Metanephros (tissue), 2 donors: ENCODE data around the gene SPCS2. TPM values are rescaled to one million over a fixed set of nuclear protein-coding genes. Genes with fewer than 3 reads are reported as not detected.

Experiments
- small RNA-seq: library from RNA; depleted of rRNA; stranded (forward); fragments of <200 nt; gene quantifications from one replicate; pipeline ENCODE3, GENCODE V24; 2014; ENCODE audit warnings: low replicate concordance
- total RNA-seq: library from RNA; depleted of rRNA; stranded (reverse); fragments of >200 nt; gene quantifications from one replicate; pipeline ENCODE4 v1.2.3, GENCODE V29; 2014

The SPCS2 gene
- total RNA-seq: 66.3 TPM

DNA sequence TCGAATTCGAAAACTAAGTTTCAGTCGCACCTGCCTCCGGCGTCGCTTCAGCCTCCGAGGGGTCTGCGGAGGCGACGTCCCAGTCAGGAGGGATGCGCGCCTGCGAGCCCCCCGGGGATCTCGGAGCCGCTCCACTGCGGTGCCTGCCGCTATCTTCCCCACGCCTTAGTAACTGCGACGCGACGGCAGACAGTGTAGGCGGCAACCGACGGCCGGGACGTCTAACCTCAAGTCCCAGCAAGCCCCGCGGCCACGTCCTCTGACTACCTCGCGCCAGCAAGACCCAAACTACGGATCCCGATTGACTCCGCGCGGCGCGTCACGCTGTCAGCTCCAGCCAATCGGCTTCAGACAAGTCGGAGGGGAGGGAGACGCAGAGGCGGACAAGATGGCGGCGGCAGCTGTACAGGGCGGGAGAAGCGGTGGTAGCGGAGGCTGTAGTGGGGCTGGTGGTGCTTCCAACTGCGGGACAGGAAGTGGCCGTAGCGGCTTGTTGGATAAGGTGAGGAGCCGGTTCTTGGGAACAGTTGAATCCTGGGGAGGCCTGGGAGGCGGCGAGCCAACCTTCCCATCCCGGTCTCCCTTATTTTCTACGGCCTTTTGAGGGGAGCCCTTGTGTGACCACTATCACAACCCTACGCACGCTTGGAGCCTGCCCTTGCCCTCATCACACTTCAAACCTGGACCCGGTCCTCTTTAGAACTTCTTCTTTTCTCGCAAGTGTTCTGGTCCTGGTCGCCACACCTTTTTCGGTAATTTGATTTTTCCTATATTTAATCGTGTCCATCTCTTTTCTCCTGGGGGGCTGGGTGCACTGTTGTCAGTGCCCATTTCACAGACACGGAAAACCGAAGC, at the start of gene SPCS2, which contains the start of gene XRRA1:
Gene SPCS2, plus strand, starts transcription at position 369 of the 855 bp plus-strand sequence. Its CDS starts 20 bp downstream, at position 389.
Gene XRRA1, minus strand, starts transcription at position 194 of the 855 bp plus-strand sequence. CDS start 8,213 bp downstream, outside the sequence.

DNA sequence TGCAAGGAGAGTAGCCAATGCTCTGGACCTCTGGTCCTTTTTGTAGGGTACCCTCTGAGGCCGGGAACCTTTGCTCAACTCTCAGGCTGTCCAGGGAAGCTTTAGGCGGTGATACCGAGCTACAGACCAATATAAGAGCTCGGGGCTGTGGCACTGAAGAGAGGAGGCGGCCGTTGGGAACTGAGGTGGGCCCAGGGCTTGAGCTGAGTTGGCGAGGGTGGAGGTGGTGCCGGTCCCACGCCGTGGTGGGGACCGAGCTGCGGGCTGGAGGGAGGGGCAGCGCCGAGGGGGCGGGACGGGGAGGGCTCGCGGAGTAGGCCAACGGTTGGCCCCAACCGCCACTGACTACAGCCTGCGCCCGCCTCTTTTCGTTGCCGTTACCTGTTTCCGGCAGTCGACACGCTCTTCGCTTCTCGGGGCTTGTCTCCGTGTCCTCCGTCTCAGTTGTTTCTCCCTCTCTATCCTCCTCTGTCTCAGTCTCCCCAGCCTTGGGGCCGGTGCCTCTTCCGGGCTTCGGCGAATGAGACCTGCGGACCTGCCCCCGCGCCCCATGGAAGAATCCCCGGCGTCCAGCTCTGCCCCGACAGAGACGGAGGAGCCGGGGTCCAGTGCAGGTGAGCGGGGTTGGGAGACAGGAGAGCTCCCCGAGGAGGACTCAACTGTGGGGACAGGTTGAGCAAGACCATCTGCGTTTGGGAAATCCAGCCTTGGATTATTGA, 39.6 kb downstream of the SPCS2 start, which contains the start of gene NEU3:
Gene NEU3, plus strand, starts transcription at position 393 of the 719 bp plus-strand sequence. Its CDS starts 128 bp downstream, at position 521.

Small RNA genes within 50 kb of the gene (small RNA-seq; reads per million reads assigned to genes)
- not detected for gene RNU6-216P

Other genes starting within 250 kb of the SPCS2 start
- gene CHRDL2, start 217.8 kb upstream of the SPCS2 start, total RNA-seq: 0.64 TPM
- 23.6 TPM for gene RNF169, start 200.4 kb upstream of the SPCS2 start, total RNA-seq
- gene XRRA1, start 175 bp upstream of the SPCS2 start, total RNA-seq: 16.5 TPM
- 15.2 TPM for gene NEU3, start 39.7 kb downstream of the SPCS2 start, total RNA-seq
- not detected for gene OR2AT4, start 147.6 kb downstream of the SPCS2 start, total RNA-seq
- 15.9 TPM for gene SLCO2B1, start 201.8 kb downstream of the SPCS2 start, total RNA-seq